AG09309 (cell line): ENCODE results near the gene CDK10.
"Not testable (repeated sequence)": the region's sequence is repeated elsewhere in the genome, so short reads cannot be mapped to it uniquely, and the experiment has no call there.

Experiments used
- DNase-seq: peaks from one replicate; pipeline ENCODE4 v3.0.0-alpha.2; 2010; ENCODE audit warnings: low read depth
- H3K4me3 ChIP-seq: 2 replicates; pipeline ENCODE4 v1.5.1; 2011; ENCODE audit warnings: mild to moderate bottlenecking, low read depth, low read length, moderate library complexity; ENCODE audit not compliant: control insufficient read depth
- TF ChIP-seq, protein P1 (sequence below): IDR thresholded peaks from 2 replicates; pipeline ENCODE4 v1.5.1; 2011; ENCODE audit warnings: mild to moderate bottlenecking, low read depth, low read length, inconsistent platforms; ENCODE audit not compliant: insufficient read depth, control insufficient read depth; ENCODE audit errors: missing control alignments

CDK10 gene

DNA sequence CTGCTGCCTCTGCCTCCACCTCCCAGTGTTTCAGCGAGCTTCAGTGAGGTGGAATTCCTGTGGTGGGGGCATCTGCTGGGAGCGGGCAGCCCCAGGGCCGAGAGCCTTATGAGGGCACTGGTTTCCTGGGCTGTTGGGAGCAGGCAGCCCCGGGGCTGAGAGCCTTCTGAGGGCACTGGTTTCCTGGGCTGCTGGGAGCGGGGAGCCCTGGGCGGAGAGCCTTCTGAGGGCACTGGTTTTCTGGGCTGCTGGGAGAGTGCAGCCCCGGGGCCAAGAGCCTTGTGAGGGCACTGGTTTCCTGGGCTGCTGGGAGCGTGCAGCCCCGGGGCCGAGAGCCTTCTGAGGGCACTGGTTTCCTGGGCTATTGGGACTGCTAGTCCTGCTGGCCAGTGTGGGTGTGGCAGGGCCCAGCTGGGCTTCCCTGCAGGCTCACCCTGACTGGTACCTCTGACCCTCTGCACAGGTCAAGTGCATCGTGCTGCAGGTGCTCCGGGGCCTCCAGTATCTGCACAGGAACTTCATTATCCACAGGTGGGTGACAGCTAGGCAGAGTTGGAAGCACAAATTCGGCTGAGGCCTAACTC lies 5.6 kb downstream of the CDK10 start:
- TF ChIP-seq, protein P1, sequence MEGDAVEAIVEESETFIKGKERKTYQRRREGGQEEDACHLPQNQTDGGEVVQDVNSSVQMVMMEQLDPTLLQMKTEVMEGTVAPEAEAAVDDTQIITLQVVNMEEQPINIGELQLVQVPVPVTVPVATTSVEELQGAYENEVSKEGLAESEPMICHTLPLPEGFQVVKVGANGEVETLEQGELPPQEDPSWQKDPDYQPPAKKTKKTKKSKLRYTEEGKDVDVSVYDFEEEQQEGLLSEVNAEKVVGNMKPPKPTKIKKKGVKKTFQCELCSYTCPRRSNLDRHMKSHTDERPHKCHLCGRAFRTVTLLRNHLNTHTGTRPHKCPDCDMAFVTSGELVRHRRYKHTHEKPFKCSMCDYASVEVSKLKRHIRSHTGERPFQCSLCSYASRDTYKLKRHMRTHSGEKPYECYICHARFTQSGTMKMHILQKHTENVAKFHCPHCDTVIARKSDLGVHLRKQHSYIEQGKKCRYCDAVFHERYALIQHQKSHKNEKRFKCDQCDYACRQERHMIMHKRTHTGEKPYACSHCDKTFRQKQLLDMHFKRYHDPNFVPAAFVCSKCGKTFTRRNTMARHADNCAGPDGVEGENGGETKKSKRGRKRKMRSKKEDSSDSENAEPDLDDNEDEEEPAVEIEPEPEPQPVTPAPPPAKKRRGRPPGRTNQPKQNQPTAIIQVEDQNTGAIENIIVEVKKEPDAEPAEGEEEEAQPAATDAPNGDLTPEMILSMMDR: no peak
- H3K4me3 ChIP-seq: no peak overlapping the region
- no peak for DNase-seq

DNA sequence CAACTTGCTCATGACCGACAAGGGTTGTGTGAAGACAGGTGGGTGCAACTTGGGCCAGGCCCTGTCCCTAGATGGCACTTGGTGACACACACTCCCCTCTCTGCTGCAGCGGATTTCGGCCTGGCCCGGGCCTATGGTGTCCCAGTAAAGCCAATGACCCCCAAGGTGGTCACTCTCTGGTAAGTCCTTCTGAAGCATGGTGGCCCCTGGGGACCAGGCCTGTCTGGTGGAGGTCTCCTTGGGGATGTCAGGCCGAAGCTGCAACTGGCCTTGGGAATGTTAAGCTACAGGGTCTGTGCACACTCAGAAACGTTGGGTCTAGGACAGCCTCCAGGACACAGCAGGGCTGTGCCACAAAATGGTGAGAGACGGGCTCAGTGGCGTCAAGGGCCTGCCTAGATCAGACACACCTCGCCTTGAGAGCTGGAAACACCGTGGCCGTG lies 6.8 kb downstream of the CDK10 start:
- H3K4me3 ChIP-seq: no peak overlapping the region
- TF ChIP-seq, protein P1: no peak
- DNase-seq: no peak

DNA sequence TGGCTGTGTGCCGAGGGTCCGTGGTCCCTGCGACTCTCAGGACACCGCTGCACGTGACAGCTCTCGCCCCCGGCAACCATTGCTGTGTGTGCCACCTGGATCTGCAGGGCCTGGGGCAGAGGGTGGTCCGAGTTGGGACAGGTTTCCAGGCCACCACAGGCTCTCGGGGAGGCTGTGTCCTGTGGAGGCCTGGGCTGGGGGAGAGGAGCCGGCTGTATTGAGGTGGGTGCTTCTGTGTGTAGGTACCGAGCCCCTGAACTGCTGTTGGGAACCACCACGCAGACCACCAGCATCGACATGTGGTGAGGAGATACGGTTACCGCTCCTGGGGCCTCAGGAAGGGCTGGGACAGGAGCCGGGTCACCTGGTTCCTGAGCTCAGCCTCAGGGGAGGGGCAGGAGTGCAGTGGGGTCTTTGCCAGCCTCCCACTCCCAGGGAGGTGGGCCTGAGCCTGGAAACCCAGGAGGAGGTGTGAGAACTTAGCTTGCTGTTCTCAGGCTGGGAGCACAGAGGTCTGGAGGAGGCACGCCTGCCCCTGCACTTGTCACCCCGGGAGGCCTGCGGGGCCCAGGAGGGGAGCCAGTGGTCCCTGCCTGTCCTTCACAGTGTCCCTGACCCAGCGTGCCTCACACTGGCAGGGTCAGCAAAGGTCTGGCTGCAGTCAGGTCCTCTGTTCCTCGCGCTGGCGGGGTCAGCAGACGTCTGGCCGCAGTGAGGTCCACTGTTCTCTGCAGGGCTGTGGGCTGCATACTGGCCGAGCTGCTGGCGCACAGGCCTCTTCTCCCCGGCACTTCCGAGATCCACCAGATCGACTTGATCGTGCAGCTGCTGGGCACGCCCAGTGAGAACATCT lies 7.7 kb downstream of the CDK10 start:
- TF ChIP-seq, protein P1: no peak
- no peak overlapping the region for H3K4me3 ChIP-seq
- DNase-seq: no peak

DNA sequence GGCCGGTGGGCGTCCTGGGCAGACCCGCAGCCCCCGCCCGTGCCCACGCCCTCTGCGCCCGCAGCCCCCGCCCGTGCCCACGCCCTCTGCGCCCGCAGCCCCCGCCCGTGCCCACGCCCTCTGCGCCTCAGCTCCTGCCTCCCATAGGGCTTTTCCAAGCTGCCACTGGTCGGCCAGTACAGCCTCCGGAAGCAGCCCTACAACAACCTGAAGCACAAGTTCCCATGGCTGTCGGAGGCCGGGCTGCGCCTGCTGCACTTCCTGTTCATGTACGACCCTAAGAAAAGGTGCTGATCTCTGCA lies 8.2 kb downstream of the CDK10 start:
- DNase-seq, H3K4me3 ChIP-seq: not testable (repeated sequence)

DNA sequence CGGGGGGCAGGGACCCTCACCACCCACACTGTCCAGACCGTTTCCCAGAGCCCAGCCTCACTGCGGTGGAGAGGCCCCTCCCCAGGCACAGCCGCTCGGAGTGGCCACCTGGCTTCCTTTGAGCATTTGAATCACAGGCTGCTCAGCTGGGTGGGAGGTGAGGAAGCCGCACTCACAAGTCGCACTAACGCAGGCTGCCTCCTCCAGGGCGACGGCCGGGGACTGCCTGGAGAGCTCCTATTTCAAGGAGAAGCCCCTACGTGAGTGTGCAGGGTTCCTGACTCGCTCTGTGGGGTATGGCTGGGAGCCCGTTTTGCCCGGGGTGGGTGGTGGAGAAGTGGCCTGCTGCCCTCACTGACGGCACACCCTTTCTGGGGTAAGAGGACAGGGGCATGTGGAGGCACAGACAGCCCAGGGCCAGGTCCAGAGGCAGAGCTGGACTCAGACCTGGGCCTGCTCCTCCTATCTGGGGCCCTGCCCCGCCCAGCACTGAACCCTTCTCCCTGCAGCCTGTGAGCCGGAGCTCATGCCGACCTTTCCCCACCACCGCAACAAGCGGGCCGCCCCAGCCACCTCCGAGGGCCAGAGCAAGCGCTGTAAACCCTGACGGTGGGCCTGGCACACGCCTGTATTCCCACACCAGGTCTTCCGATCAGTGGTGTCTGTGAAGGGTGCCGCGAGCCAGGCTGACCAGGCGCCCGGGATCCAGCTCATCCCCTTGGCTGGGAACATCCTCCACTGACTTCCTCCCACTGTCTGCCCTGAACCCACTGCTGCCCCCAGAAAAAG lies 8.8 kb downstream of the CDK10 start:
- H3K4me3 ChIP-seq: no peak overlapping the region
- TF ChIP-seq, protein P1: no peak
- no peak for DNase-seq

DNA sequence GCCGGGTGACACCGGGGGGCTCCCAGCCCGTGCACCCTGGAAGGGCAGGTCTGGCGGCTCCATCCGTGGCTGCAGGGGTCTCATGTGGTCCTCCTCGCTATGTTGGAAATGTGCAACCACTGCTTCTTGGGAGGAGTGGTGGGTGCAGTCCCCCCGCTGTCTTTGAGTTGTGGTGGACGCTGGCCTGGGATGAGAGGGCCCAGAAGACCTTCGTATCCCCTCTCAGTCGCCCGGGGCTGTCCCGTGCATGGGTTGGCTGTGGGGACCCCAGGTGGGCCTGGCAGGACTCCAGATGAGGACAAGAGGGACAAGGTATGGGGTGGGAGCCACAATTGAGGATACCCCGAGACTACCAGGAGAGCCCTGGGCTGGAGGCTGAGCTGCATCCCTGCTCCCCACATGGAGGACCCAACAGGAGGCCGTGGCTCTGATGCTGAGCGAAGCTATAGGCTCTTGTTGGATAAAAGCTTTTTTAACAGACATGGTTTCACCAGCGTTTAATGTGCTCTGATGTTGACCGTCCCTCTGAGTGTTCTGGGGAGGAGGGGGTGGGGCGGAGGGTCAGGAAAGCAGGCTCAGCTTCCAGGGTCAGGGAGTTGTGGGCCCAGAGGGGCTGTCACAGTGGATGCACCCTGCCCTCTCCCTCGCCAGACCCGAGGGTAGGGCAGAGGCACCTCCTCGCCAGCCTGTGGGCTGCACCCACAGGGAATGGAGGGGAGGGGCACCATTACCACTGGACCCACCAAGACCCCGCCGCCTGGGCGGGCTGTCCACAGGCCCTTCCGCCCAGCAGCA lies 9.6 kb downstream of the CDK10 start:
- no peak for DNase-seq
- TF ChIP-seq, protein P1: no peak
- H3K4me3 ChIP-seq: no peak overlapping the region
